Large intestine (tissue), 3 donors: ENCODE data around the gene NPIPB8. TPM values are rescaled to one million over a fixed set of nuclear protein-coding genes. Genes with fewer than 3 reads are reported as not detected.
A peak's percentile ranks its signal among the peaks of the same experiment; 100 is the strongest.
"Not testable (repeated sequence)": the region's sequence is repeated elsewhere in the genome, so short reads cannot be mapped to it uniquely, and the experiment has no call there.

Experiments used
- DNase-seq, 2 donors: peaks; one replicate each; pipeline versions ENCODE4 v3.0.0 to v3.0.0-alpha.2; 2013
- H3K27ac ChIP-seq: one replicate; pipeline ENCODE4 v1.5.1; 2013; ENCODE audit warnings: low read length
- H3K27me3 ChIP-seq: 2 replicates; pipeline ENCODE4 v1.6.1; 2013; ENCODE audit warnings: low read length; ENCODE audit not compliant: control insufficient read depth, insufficient read depth
- H3K36me3 ChIP-seq: 2 replicates; pipeline ENCODE4 v1.6.1; 2013; ENCODE audit warnings: low read length; ENCODE audit not compliant: control insufficient read depth, insufficient read depth
- H3K4me1 ChIP-seq: one replicate; pipeline ENCODE4 v1.6.1; 2013; ENCODE audit warnings: low read length; ENCODE audit not compliant: control insufficient read depth, insufficient read depth
- H3K4me3 ChIP-seq: one replicate; pipeline ENCODE4 v1.5.1; 2013; ENCODE audit warnings: low read length
- H3K9me3 ChIP-seq: one replicate; pipeline ENCODE4 v1.6.1; 2013; ENCODE audit warnings: mild to moderate bottlenecking, low read depth, low read length, moderate library complexity; ENCODE audit not compliant: control insufficient read depth
- WGBS: methylation state at CpG from one replicate; pipeline ENCODE4 v1.1.5; 2013; ENCODE audit warnings: low lambda C conversion rate; ENCODE audit not compliant: insufficient coverage; 5-methylcytosine and 5-hydroxymethylcytosine counted together
- polyA plus RNA-seq: library from polyadenylated mRNA; unstranded; fragments of 120-200 nt; gene quantifications from one replicate; pipeline ENCODE4 v1.2.1, GENCODE V29; 2013

NPIPB8 gene
- polyA plus RNA-seq, 1 donor, result 2.5 TPM

DNA sequence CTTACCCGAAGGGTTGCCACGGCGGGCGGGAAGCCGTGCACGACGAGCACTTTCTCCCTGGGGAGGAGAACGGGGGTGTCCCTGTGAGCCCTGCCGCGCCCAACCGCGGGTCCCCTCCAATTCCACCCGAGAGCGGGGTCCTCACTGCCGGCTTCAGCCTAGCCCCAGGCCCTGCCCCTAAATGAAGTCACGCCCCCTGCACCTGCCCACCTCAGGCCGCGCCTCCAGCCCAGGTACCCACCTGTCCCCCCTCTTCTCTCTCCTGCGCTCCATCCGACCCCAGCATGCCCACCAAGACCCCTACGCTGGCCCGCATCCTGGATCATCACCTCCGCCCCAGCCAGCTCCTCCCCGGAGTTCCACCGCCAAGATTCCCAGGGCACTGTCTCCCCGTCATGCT is 24.0 kb upstream of the NPIPB8 start:
- not testable (repeated sequence) for DNase-seq, H3K27ac ChIP-seq, H3K36me3 ChIP-seq, H3K27me3 ChIP-seq, H3K9me3 ChIP-seq, H3K4me3 ChIP-seq
- H3K4me1 ChIP-seq, result peaks cover 25% of the 10 kb centered on the region
- no CpG with 5 or more reads among the region's 26 CpGs for WGBS

DNA sequence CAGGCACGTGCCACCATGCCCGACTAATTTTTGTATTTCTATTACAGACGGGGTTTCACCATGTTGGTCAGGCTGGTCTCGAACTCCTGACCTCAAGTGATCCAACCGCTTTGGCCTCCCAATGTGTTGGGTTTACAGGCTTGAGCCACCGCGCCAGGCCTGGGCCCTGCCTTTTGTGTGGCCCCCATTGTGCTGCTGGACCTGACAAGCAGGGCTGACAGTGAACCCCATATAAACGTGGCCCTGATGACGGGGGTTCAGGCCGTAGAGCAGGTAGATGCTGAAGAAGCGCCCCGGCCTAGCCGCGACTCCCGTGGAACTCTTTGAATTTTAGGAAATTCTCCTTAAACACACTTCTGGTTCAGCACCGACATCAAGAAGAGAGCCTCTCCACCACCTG is 23.3 kb upstream of the NPIPB8 start:
- not testable (repeated sequence) for H3K27ac ChIP-seq, DNase-seq, H3K36me3 ChIP-seq, H3K27me3 ChIP-seq, H3K9me3 ChIP-seq, H3K4me3 ChIP-seq
- WGBS, result no CpG with 5 or more reads among the region's 16 CpGs
- peaks cover 19% of the 10 kb centered on the region for H3K4me1 ChIP-seq

DNA sequence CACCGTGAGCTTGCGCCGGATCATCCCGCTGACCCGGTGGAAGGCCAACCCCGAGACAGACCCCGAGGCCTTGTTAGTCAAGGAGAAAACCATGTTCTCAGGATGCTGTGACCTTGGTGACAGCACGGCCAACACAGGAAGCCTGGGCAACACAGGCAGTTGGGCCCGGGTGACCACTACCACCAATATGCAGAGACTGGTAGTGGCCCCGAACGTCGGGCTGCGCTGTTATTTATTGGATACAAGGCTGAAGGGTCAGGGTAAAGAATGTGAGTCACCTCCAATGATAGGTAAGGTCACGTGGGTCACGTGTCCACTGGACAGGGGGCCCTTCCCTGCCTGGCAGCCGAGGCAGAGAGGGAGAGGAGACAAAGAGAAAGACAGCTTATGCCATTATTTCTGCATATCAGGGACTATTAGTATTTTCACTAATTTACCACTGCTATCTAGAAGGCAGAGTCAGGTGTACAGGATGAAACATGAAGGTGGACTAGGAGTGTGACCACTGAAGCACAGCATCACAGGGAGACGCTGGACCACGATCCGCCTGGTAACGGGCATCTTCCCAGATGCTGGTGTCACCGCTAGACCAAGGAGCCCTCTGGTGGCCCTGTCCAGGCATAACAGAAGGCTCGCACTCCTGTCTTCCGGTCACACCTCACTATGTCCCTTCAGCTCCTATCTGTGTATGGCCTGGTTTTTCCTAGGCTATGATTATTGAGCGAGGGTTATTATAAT is 22.2 kb upstream of the NPIPB8 start:
- not testable (repeated sequence) for H3K4me3 ChIP-seq

DNA sequence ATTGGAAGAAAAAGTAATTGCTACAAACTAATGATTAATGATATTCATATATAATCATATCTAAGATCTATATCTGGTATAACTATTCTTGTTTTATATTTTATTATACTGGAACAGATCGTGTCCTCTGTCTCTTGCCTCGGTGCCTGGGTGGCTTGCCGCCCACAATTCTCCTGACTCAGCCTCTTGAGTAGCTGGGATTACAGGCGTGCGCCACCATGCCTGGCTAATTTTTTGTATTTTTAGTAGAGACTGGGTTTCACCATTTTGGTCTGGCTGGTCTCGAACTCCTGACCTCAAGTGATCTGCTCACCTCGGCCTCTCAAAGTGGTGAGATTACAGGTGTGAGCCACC is 21.7 kb upstream of the NPIPB8 start:
- DNase-seq, H3K4me1 ChIP-seq, H3K4me3 ChIP-seq, H3K9me3 ChIP-seq, H3K27me3 ChIP-seq, H3K27ac ChIP-seq: not testable (repeated sequence)
- no CpG with 5 or more reads among the region's 7 CpGs for WGBS
- peaks cover 12% of the 10 kb centered on the region for H3K36me3 ChIP-seq

More for the DNA sequence above, 22.2 kb upstream of the NPIPB8 start:
- DNase-seq, result peak in 1 of 2 donors; percentile 43
- H3K27ac ChIP-seq, H3K36me3 ChIP-seq, H3K27me3 ChIP-seq, H3K9me3 ChIP-seq, H3K4me1 ChIP-seq: not testable (repeated sequence)
- no CpG with 5 or more reads among the region's 24 CpGs for WGBS

DNA sequence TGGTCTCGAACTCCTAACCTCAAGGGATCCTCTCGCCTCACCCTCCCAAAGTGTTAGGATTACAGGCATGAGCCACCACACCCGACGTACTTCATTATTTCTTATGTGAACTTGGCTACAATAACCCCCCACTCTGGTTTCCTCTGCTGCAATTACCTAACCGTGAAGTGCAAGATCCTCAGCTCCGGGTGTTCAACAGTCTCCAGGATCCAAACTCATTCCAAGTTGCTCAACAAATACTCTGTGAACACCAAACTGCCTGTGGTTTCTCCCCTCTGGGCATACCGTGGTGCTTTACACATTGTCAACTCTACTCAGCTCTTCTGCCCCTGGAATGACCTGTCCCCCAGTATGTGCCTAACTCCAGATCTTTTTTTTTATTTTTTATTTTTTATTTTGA is 21.2 kb upstream of the NPIPB8 start:
- 70% methylated on average over 2 of the region's 7 CpGs for WGBS
- H3K9me3 ChIP-seq, result no peaks in the 10 kb centered on the region
- H3K36me3 ChIP-seq, result peaks cover 12% of the 10 kb centered on the region
- H3K4me3 ChIP-seq, result no peak overlapping the region
- no peaks in the 10 kb centered on the region for H3K27me3 ChIP-seq
- no peak overlapping the region for H3K27ac ChIP-seq
- H3K4me1 ChIP-seq, result peaks cover 7% of the 10 kb centered on the region
- no peak for DNase-seq

DNA sequence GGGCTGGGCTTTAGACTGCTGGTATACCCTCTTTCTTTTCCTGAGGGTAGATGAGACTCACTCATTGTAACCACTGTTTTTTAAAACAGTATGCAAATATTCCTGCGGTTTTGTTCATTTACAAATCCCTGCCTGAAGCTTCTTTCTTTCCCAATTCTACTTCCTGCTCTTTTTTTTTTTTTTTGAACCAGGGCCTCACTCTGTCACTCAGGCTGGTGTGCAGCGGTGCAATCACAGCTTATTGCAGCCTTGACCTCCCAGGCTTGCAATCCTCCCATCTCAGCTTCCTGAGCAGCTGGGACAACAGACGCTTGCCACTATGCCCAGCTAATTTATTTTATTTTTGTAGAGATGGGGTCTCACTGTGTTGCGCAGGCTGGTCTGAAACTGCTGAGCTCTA is 20.0 kb upstream of the NPIPB8 start:
- Histone ChIP-seq H3K27me3 (no peaks in the 10 kb centered on the region), H3K4me3 (no peak overlapping the region), H3K4me1 (peaks cover 13% of the 10 kb centered on the region), H3K36me3 (peaks cover 12% of the 10 kb centered on the region), H3K9me3 (no peaks in the 10 kb centered on the region), H3K27ac (no peak overlapping the region)
- no peak for DNase-seq
- WGBS, result 43% methylated on average over 1 of the region's 4 CpGs

DNA sequence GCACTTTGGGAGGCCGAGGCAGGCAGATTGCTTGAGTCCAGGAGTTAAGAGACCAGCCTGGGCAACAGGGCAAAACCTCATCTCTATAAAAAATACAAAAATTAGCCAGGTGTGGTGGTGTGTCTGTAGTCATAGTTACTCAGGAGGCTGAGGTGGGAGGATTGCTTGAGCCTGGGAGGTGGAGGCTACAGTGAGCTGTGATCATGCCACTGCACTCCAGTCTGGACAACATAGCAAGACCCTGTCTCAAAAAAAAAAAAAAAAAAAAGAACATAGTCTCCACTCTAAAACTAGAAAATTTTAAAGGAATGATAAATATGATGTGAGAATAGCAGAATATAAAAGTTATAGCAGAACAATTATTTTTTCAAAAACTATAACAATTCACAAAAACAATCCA is 17.5 kb upstream of the NPIPB8 start:
- H3K27ac ChIP-seq, H3K4me3 ChIP-seq, H3K9me3 ChIP-seq, DNase-seq, H3K27me3 ChIP-seq: not testable (repeated sequence)
- no CpG with 5 or more reads among the region's 1 CpG for WGBS
- H3K36me3 ChIP-seq, result peaks cover 12% of the 10 kb centered on the region
- H3K4me1 ChIP-seq, result peaks cover 13% of the 10 kb centered on the region

DNA sequence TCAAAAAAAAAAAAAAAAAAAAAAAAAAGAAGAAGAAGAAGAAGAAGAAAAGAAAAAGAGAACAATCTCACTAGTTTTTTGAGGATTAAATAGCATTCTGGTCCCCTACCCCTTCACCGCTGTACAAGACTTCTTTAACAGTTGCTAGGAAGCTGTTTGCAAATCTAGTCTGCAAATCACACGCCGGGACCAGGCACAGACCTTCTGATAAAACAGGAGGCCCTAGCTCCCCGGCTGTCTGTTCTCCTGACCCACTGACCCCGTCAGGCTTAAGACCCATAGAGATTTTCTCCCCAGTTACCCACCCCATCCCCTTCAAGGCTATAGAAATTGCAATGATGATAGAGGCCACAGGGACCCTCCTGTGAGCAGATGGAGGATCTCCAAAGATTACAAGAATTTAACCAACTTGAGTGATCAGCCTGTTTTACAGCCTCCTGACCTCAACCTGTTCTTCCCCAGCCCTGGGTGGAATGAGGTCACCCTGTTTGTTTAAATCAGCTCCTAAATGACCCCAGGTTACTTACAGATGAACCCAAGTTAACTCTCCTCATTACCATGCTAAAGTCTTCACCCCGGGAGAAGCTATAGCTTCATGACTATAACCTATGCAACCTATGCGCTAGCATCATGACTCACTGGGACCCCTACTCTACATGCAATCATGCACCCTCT is 16.2 kb upstream of the NPIPB8 start:
- DNase-seq, result peak in 1 of 2 donors; percentile 41
- no peak overlapping the region for H3K27ac ChIP-seq

DNA sequence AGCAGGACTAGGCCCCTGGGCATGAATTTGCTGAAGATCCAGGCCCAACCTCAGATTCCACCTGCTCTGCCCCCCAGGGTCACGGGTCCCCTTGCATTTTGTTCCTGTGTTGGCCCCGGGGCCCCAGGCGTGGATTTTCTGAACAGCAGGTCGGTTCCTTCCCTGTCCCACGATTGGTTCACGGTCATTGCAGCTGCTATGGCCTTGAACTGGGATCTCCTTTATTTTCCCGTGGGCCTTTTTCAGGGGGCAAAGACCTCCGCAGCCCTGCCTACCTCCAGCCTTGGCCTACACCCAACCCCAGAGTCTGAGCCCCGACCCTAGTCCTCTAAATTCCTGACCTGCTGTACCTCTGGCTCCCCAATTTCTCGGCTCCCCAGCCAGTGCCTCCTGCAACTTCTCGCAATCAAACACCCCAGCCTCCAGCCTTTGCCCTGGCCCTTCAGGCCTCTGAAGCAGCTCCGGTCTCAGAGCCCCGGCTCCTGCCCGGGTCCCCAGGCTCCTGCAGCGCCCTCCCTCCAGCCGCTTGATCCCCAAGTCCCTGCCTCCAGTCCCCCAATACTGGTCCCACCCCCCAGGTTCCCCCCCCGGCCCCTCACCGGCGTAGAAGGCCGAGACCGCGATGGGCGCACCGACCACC is 15.2 kb upstream of the NPIPB8 start:
- peak in 1 of 2 donors; percentile 29 for DNase-seq
- no CpG with 5 or more reads among the region's 24 CpGs for WGBS
- H3K27me3 ChIP-seq, H3K9me3 ChIP-seq: not testable (repeated sequence)
- Histone ChIP-seq H3K36me3 (peaks cover 10% of the 10 kb centered on the region), H3K4me3 (peak overlapping the region; percentile 48), H3K27ac (peak overlapping the region; percentile 38), H3K4me1 (peaks cover 13% of the 10 kb centered on the region)

More for the DNA sequence above, 16.2 kb upstream of the NPIPB8 start:
- no peak overlapping the region for H3K4me3 ChIP-seq
- H3K9me3 ChIP-seq, result no peaks in the 10 kb centered on the region
- H3K4me1 ChIP-seq, result peaks cover 13% of the 10 kb centered on the region
- H3K36me3 ChIP-seq, result peaks cover 12% of the 10 kb centered on the region
- WGBS, result no CpG with 5 or more reads among the region's 7 CpGs
- no peaks in the 10 kb centered on the region for H3K27me3 ChIP-seq

DNA sequence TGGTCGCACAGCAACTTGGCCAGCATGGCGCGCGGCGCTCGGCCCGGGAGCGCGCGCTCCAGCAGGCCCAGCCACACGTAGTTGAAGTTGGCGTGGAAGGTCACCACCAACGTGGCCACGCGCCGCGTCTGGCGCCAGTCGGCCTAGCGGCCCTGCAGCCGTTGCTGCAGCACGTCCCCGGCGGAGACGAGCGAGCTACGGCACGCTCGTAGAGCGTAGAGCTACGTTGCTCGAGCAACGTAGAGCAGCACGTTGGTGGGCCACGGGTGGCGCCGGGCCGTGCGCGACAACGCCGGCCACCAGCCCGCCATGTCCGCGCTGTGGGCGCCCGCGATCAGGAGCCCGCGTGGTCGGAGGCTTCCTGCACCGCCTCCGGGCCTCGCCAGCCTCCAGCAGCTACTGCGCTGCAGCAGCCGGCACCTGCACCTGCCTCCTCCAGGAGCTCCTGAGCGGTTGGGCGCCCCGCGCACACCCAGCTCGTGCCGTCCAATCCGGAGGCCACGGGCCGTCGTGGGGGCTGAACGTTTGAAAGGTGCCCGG is 14.6 kb upstream of the NPIPB8 start:
- no peaks in the 10 kb centered on the region for H3K9me3 ChIP-seq
- no CpG with 5 or more reads among the region's 68 CpGs for WGBS
- H3K27ac ChIP-seq, result peak overlapping the region; percentile 26
- H3K36me3 ChIP-seq, result peaks cover 10% of the 10 kb centered on the region
- H3K4me1 ChIP-seq, result peaks cover 13% of the 10 kb centered on the region
- H3K27me3 ChIP-seq, result no peaks in the 10 kb centered on the region
- peak; percentile 45 to 82 for DNase-seq
- peak overlapping the region; percentile 48 for H3K4me3 ChIP-seq
